T-helper 1 cell (primary cell): ENCODE results near the gene MIER2.
"Not testable (repeated sequence)": the region's sequence is repeated elsewhere in the genome, so short reads cannot be mapped to it uniquely, and the experiment has no call there.

Experiments used
- DNase-seq, 5 donors: peaks; one replicate each; pipeline ENCODE4 v3.0.0-alpha.2; 2012 to 2020
- total RNA-seq, 4 donors: gene quantifications; one replicate each; lab custom pipeline; 2026; lab: John Stamatoyannopoulos, UW

MIER2 gene
- total RNA-seq = 10.3 to 11.5 (median 11.1) reads per million in 4 donors

GRCh38 chr19:344625-345319, at the start of gene MIER2:
TSS of gene MIER2 (minus strand) at chr19:344796. CDS start at chr19:344782, 14 bp downstream.
- DNase-seq = peak; percentile 76 to 85 (median 83)

- DNase-seq = not testable (repeated sequence)
Measured at GRCh38 chr19:393560-393959, 49.0 kb upstream of the MIER2 start.

GRCh38 chr19:392375-392970, 47.9 kb upstream of the MIER2 start:
- DNase-seq = no peak

GRCh38 chr19:391726-392374, 47.3 kb upstream of the MIER2 start:
- peak in 1 of 5 donors; percentile 8 for DNase-seq

GRCh38 chr19:391207-391557, 46.6 kb upstream of the MIER2 start:
- no peak for DNase-seq

- DNase-seq = peak in 1 of 5 donors; percentile 8
Measured at GRCh38 chr19:390386-391206, 46.0 kb upstream of the MIER2 start.

GRCh38 chr19:389935-390289, 45.3 kb upstream of the MIER2 start:
- DNase-seq = no peak

GRCh38 chr19:389255-389934, 44.8 kb upstream of the MIER2 start:
- DNase-seq = no peak

GRCh38 chr19:388691-389090, 44.1 kb upstream of the MIER2 start:
- DNase-seq = no peak

- no peak for DNase-seq
Measured at GRCh38 chr19:387777-388176, 43.2 kb upstream of the MIER2 start.

- DNase-seq = not testable (repeated sequence)
Measured at GRCh38 chr19:386632-387301, 42.2 kb upstream of the MIER2 start.

- DNase-seq = not testable (repeated sequence)
Measured at GRCh38 chr19:386189-386588, 41.6 kb upstream of the MIER2 start.

- no peak for DNase-seq
Measured at GRCh38 chr19:384799-385169, 40.2 kb upstream of the MIER2 start.

- DNase-seq = no peak
Measured at GRCh38 chr19:383922-384798, 39.6 kb upstream of the MIER2 start.

GRCh38 chr19:383040-383439, 38.4 kb upstream of the MIER2 start:
- DNase-seq = no peak

- peak in 1 of 5 donors; percentile 56 for DNase-seq
Measured at GRCh38 chr19:382578-382977, 38.0 kb upstream of the MIER2 start.

GRCh38 chr19:381901-382300, 37.3 kb upstream of the MIER2 start:
- DNase-seq = not testable (repeated sequence)

GRCh38 chr19:380618-381219, 36.1 kb upstream of the MIER2 start:
- DNase-seq = not testable (repeated sequence)

- DNase-seq = no peak
Measured at GRCh38 chr19:379796-380195, 35.2 kb upstream of the MIER2 start.

GRCh38 chr19:378706-379105, 34.1 kb upstream of the MIER2 start:
- no peak for DNase-seq
